ENCODE results near the gene SYNDIG1L.

Gene SYNDIG1L

GRCh38 chr14:74403619-74404417 is 22.2 kb downstream of the SYNDIG1L start:
- Histone ChIP-seq H3K27ac (no peak overlapping the region), H3K4me3 (no peak overlapping the region)
- no peak for TF ChIP-seq CTCF (IDR thresholded peaks at IDR 0.05)
- no peak for DNase-seq (ENCODE audit: low spot score)

GRCh38 chr14:74402401-74403251 is 23.4 kb downstream of the SYNDIG1L start:
- Histone ChIP-seq H3K4me3 (no peak overlapping the region), H3K27ac (no peak overlapping the region)
- DNase-seq (ENCODE audit: low spot score): no peak
- TF ChIP-seq CTCF (IDR thresholded peaks at IDR 0.05): no peak

GRCh38 chr14:74401504-74402241 is 24.3 kb downstream of the SYNDIG1L start:
- DNase-seq (ENCODE audit: low spot score): no peak
- Histone ChIP-seq H3K4me3 (peak overlapping the region; percentile 40), H3K27ac (peak overlapping the region in 1 of 2 donors; percentile 35)
- TF ChIP-seq CTCF (IDR thresholded peaks at IDR 0.05): no peak

- DNase-seq (ENCODE audit: low spot score): no peak
- Histone ChIP-seq H3K4me3 (peak overlapping the region; percentile 40), H3K27ac (no peak overlapping the region)
- TF ChIP-seq CTCF (IDR thresholded peaks at IDR 0.05): no peak
Measured at GRCh38 chr14:74400919-74401503, 25.0 kb downstream of the SYNDIG1L start.

GRCh38 chr14:74400031-74400685 is 25.9 kb downstream of the SYNDIG1L start:
- DNase-seq (ENCODE audit: low spot score): no peak
- TF ChIP-seq CTCF (IDR thresholded peaks at IDR 0.05): no peak
- Histone ChIP-seq H3K27ac (no peak overlapping the region), H3K4me3 (no peak overlapping the region)

- no peak overlapping the region for H3K27ac ChIP-seq
- no peak overlapping the region for H3K4me3 ChIP-seq
- no peak for DNase-seq (ENCODE audit: low spot score)
- no peak for TF ChIP-seq CTCF (IDR thresholded peaks at IDR 0.05)
Measured at GRCh38 chr14:74395094-74395493, 30.9 kb downstream of the SYNDIG1L start.

Measured in coronary artery (tissue), 2 donors.